HepG2 (cell line): ENCODE data around the gene DDX24. TPM values are rescaled to one million over a fixed set of nuclear protein-coding genes. Genes with fewer than 3 reads are reported as not detected.

Experiments used
- ATAC-seq: fragments of 200-7000 bp; cut with Tn5 transposase; 3 replicates; pipeline ENCODE4 v1.9.1; 2020; ENCODE audit warnings: mild to moderate bottlenecking, moderate library complexity
- BruUV-seq: library from RNA; stranded (reverse); fragments of 400-500 nt; replicated peaks from 2 replicates; lab custom pipeline; 2021; lab: Mats Ljungman, UMichigan
- CTCF ChIA-PET: fragments of 300-600 bp; formaldehyde crosslinking; extraction: SDS; loops from one replicate; lab custom pipeline; 2021; ENCODE audit warnings: low total read pairs, inconsistent platforms, low intra/inter-chr PET ratio; lab: Yijun Ruan, JAX
- POLR2A ChIA-PET: fragments of 350-600 bp; sonication (Branson Sonifier 250); formaldehyde crosslinking; loops from one replicate; lab custom pipeline; 2020; ENCODE audit warnings: antibody characterized with exemption, inconsistent platforms; lab: Yijun Ruan, JAX
- DNase-seq: peaks from one replicate; pipeline ENCODE4 v3.0.0-alpha.2; 2015; ENCODE audit warnings: low spot score
- FAIRE-seq: peaks from 3 replicates; lab custom pipeline; 2011; peaks lifted over from hg19 to GRCh38; lab: Jason Lieb, UNC
- H2AFZ ChIP-seq: one replicate; pipeline ENCODE4 v1.6.1; 2011; ENCODE audit warnings: low read length, inconsistent platforms
- H3K27ac ChIP-seq: fragments of 300-600 bp; 3 replicates; pipeline ENCODE4 v1.8.0; 2011; ENCODE audit warnings: mixed run types, mild to moderate bottlenecking, mixed read lengths, low read length, inconsistent platforms; ENCODE audit not compliant: insufficient read depth; ENCODE audit errors: extremely low read length
- H3K27me3 ChIP-seq, 2 experiments: fragments of 200-600 bp in 1 of 2; 2 replicates in 1 of 2; 3 replicates in 1 of 2; pipeline versions ENCODE4 v1.6.0 to v1.8.0; 2011; ENCODE audit warnings: low read length in 2 of 2, mild to moderate bottlenecking in 2 of 2, moderate library complexity in 2 of 2, inconsistent platforms in 1 of 2; ENCODE audit not compliant: insufficient read depth in 2 of 2, control insufficient read depth in 1 of 2
- H3K36me3 ChIP-seq, 2 experiments: fragments of 200-600 bp in 1 of 2; replicated peaks in 1 of 2; 2 replicates in 1 of 2; 3 replicates in 1 of 2; pipeline versions ENCODE4 v1.5.1 to v1.8.0; 2011; ENCODE audit warnings: low read length in 2 of 2, inconsistent platforms in 1 of 2; ENCODE audit not compliant: insufficient read depth in 2 of 2, control insufficient read depth in 1 of 2
- H3K4me1 ChIP-seq: 2 replicates; pipeline ENCODE4 v1.5.1; 2012; ENCODE audit warnings: low read length, inconsistent platforms; ENCODE audit not compliant: insufficient read depth
- H3K4me2 ChIP-seq: 2 replicates; pipeline ENCODE4 v1.6.0; 2011; ENCODE audit warnings: low read depth, low read length, inconsistent platforms
- H3K4me3 ChIP-seq, 3 experiments: fragments of 200-600 bp in 1 of 3; sonication (generic), shearing (Covaris generic) in 1 of 3; replicated peaks in 1 of 3; 2 replicates each; pipeline ENCODE4 v1.5.1; 2011 to 2016; ENCODE audit warnings: low read length in 3 of 3, inconsistent platforms in 2 of 3, low read depth in 2 of 3, mild to moderate bottlenecking in 2 of 3, control low read depth in 1 of 3, mixed read lengths in 1 of 3; ENCODE audit not compliant: insufficient read depth in 1 of 3
- H3K79me2 ChIP-seq: one replicate; pipeline ENCODE4 v1.6.1; 2011; ENCODE audit warnings: low read length, inconsistent platforms; ENCODE audit not compliant: insufficient read depth
- H3K9ac ChIP-seq: 2 replicates; pipeline ENCODE4 v1.6.0; 2011; ENCODE audit warnings: mild to moderate bottlenecking, low read depth, low read length, inconsistent platforms; ENCODE audit not compliant: insufficient read depth
- H3K9me3 ChIP-seq: 2 replicates; pipeline ENCODE4 v1.5.1; 2012; ENCODE audit warnings: mild to moderate bottlenecking, low read length
- H4K20me1 ChIP-seq: 2 replicates; pipeline ENCODE4 v1.6.0; 2011; ENCODE audit warnings: inconsistent platforms, mild to moderate bottlenecking, low read length, moderate library complexity; ENCODE audit not compliant: insufficient read depth
- PHF21A ChIP-seq: sonication (generic); formaldehyde crosslinking; IDR thresholded peaks from 2 replicates; pipeline ENCODE4 v1.5.0; 2020; ENCODE audit warnings: mild to moderate bottlenecking, missing genetic modification reagents
- SMC3 ChIP-seq: IDR thresholded peaks from 2 replicates; pipeline ENCODE4 v1.6.1; 2011; ENCODE audit warnings: low read length, improper control_type of control experiment
- ZKSCAN8 ChIP-seq: IDR thresholded peaks from 2 replicates; pipeline ENCODE4 v1.6.1; 2016; ENCODE audit warnings: borderline replicate concordance, missing genetic modification reagents, missing compliant biosample characterization
- ZNF570 ChIP-seq: sonication (generic); formaldehyde crosslinking; IDR thresholded peaks from 2 replicates; pipeline ENCODE4 v1.4.0; 2020; ENCODE audit warnings: mild to moderate bottlenecking, missing genetic modification reagents, borderline replicate concordance
- WGBS: methylation state at CpG from one replicate; pipeline ENCODE4 v1.1.6; 2017; ENCODE audit warnings: low lambda C conversion rate; 5-methylcytosine and 5-hydroxymethylcytosine counted together
- in situ Hi-C: cut with HindIII; loops from 2 replicates; pipeline ENCODE4 v1.10.0; 2017; ENCODE audit warnings: low pct_unique_long_range_greater_than_20kb; ENCODE audit not compliant: extremely low pct_ligation_motif_present
- intact Hi-C: fragments of 100-400 bp; cut with micrococcal nuclease; formaldehyde crosslinking; loops from one replicate; pipeline ENCODE4 v1.10.0; 2022; ENCODE audit not compliant: unreplicated experiment
- polyA plus RNA-seq, 8 experiments: library from polyadenylated mRNA; depleted of rRNA in 3 of 8; stranded (reverse) in 7 of 8; unstranded in 1 of 8; fragments of >200 nt; fragmentation: Illumina TruSeq in 4 of 8; extraction: Trizol in 4 of 8; gene quantifications; 2 replicates each; pipeline versions ENCODE4 v1.2.1 to v1.2.3, GENCODE V29; 2011 to 2016; ENCODE audit warnings: low read depth in 4 of 8, missing spikeins in 1 of 8, mixed read lengths in 1 of 8; ENCODE audit not compliant: insufficient read depth in 1 of 8
- total RNA-seq, 5 experiments: library from RNA; depleted of rRNA; stranded (reverse); fragments of >200 nt; fragmentation: Illumina TruSeq; extraction: Trizol; gene quantifications; 2 replicates each; pipeline ENCODE4 v1.2.3, GENCODE V29; 2016; ENCODE audit warnings: low read depth in 1 of 5
- TF ChIP-seq, protein P1 (sequence below): IDR thresholded peaks from 2 replicates; pipeline ENCODE4 v1.6.1; 2016; ENCODE audit warnings: mild to moderate bottlenecking
- TF ChIP-seq, protein P2 (sequence below): sonication (generic); formaldehyde crosslinking; IDR thresholded peaks from 2 replicates; pipeline ENCODE4 v1.5.1; 2020; ENCODE audit warnings: missing genetic modification reagents, mild to moderate bottlenecking, borderline replicate concordance

Gene DDX24
- total and polyA plus RNA-seq, 2 of the 13 experiments (the other 11 are each of a cell fraction or from before 2014, with no cell fraction given): 67.3 to 149 TPM

DNA sequence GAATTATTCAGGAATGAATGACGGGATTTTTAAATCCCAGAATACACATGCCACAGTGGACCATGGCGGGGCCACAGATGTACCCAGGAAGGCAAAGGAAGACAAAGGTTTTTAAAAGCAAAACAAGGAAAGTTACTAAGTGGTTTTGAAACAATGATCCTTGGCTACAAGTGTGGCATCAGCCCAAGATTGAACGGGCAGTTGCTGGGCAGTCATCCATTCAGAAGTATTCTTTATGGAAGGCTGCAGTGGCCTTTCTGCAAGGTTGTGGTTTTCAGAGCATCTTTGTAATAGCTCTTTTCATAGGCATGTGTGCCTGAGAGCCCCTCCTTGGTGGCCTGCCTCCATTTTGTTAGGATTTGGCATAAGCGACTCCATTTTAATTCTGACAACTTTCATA, 16.1 kb upstream of the DDX24 start:
- Histone ChIP-seq H3K27me3 (no peaks in the 10 kb centered on the region), H3K79me2 (no peaks in the 10 kb centered on the region), H3K36me3 (0 out of 5 replicates have a peak, but pooled peaks cover 0 to 6% of the 10 kb centered on the region in 2 experiments), H3K9me3 (no peaks in the 10 kb centered on the region), H3K9ac (no peak overlapping the region), H3K27ac (no peak overlapping the region), H2AFZ (no peak overlapping the region), H4K20me1 (no peaks in the 10 kb centered on the region), H3K4me1 (peaks cover 14% of the 10 kb centered on the region), H3K4me2 (no peak overlapping the region), H3K4me3 (no peak overlapping the region)
- WGBS: 95% methylated on average over 4 of the region's 4 CpGs
- intact Hi-C loops (no loop called here), in situ Hi-C loops (no loop called here)
- FAIRE-seq (no peak), DNase-seq (no peak), ATAC-seq (no peak)
- ChIA-PET CTCF (no interaction called here), POLR2A (no interaction called here)
- TF ChIP-seq PHF21A (no peak), ZKSCAN8 (CRISPR knock-in tag) (no peak), SMC3 (no peak), ZNF570 (CRISPR knock-in tag) (no peak)
- TF ChIP-seq, protein P1, sequence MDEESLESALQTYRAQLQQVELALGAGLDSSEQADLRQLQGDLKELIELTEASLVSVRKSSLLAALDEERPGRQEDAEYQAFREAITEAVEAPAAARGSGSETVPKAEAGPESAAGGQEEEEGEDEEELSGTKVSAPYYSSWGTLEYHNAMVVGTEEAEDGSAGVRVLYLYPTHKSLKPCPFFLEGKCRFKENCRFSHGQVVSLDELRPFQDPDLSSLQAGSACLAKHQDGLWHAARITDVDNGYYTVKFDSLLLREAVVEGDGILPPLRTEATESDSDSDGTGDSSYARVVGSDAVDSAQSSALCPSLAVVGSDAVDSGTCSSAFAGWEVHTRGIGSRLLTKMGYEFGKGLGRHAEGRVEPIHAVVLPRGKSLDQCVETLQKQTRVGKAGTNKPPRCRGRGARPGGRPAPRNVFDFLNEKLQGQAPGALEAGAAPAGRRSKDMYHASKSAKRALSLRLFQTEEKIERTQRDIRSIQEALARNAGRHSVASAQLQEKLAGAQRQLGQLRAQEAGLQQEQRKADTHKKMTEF (CRISPR knock-in tag): no peak
- TF ChIP-seq, protein P2, sequence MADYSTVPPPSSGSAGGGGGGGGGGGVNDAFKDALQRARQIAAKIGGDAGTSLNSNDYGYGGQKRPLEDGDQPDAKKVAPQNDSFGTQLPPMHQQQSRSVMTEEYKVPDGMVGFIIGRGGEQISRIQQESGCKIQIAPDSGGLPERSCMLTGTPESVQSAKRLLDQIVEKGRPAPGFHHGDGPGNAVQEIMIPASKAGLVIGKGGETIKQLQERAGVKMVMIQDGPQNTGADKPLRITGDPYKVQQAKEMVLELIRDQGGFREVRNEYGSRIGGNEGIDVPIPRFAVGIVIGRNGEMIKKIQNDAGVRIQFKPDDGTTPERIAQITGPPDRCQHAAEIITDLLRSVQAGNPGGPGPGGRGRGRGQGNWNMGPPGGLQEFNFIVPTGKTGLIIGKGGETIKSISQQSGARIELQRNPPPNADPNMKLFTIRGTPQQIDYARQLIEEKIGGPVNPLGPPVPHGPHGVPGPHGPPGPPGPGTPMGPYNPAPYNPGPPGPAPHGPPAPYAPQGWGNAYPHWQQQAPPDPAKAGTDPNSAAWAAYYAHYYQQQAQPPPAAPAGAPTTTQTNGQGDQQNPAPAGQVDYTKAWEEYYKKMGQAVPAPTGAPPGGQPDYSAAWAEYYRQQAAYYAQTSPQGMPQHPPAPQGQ (CRISPR knock-in tag): no peak
- BruUV-seq: no TSS peak
